NCI-H446 treated with DMSO at 0.1 percent for 48 hours (cell line): Measurements from ENCODE around the gene PSG6.
"Not testable (repeated sequence)": the region's sequence is repeated elsewhere in the genome, so short reads cannot be mapped to it uniquely, and the experiment has no call there.

Experiments used
- DNase-seq: peaks from one replicate; lab custom pipeline; 2025; lab: John Stamatoyannopoulos, UW

PSG6 gene

GRCh38 chr19:42917634-42918033 is at the start of gene PSG6:
Gene PSG6, minus strand, starts transcription at chr19:42917894. Its CDS starts 102 bp downstream, at chr19:42917792.
- DNase-seq: not testable (repeated sequence)

DNA sequence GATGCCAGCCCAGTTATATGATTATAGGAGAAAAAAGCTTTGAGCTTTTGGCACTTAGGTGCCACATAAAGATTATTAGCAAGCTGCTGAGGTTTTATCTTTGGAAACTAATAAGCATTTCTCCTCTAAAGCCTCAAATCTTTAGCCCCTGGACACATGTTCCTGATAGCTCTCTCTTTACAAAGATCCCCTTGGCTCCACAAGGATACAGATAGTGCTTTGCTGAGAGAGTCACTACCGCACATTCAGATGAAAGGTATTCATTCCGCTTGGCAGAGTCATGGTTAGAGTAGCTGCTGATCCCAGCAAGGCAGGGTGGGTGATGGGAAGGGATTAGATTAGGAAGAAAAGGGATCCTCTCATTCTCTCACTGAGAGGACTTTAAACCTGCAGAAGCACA is 47.5 kb upstream of the PSG6 start:
- no peak for DNase-seq

DNA sequence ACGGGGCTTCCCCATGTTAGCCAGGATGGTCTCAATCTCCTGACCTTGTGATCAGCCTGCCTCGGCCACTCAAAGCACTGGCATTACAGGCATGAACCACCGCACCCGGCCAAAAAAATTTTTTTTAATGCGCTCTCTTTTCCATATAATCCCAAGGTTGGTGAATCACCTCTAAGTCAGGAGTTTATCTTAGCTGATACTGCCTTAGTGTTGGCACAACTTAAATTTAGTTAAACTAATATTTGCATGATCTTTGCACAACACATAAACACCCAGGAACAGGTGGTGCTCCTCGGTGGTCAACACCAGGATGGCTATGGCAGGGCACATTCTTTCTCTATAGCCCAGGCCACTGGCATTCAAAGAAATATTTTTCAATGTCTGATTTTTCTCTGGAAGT is 43.4 kb upstream of the PSG6 start:
- DNase-seq: no peak

DNA sequence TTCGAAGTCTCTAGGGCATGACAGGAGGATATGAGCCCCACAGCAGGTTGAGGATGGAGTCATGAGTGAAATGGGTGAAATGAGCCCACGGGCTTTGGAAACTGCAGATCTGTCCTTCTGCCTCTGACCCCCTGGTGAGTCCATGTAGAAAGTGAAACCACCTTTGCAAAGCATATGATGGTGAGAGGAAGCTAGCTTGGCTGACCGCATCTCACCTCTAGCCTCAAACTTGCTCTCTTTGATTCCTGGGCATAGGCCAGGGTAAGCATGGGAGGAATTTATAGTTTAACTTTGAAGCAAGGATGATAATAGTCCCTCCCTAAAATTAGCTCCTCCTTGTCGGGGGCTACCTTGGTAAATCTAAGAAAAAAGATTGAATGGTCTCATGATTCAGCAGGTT is 34.4 kb upstream of the PSG6 start:
- DNase-seq: not testable (repeated sequence)

DNA sequence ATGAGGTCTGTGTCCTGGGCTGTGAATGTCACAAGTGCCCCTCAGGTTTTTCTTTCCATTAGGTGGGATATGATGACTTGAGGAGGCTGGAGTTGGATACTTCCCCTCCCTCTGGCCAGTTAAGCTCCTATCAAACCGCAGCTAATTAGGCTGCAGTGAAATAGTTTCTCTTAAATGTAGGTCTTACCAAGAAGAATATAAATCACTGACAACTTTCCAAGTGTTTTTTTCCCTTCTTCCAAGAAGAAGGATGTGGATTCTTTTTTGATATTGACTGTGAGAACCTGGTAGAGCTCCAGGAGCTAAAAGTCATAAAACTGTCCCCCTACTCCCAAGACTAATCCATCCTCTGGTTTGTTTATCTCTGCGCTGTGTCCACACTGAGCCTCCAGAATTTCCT is 33.8 kb upstream of the PSG6 start:
- not testable (repeated sequence) for DNase-seq

- DNase-seq: no peak
These were observed 24.6 kb upstream of the PSG6 start for GRCh38 chr19:42942187-42942789.

GRCh38 chr19:42937107-42937506 is 19.4 kb upstream of the PSG6 start, which contains the start of gene PSG7:
Gene PSG7, minus strand, starts transcription at chr19:42937207. Its CDS starts 131 bp downstream, at chr19:42937076.
- DNase-seq: not testable (repeated sequence)

- DNase-seq: not testable (repeated sequence)
These were observed 17.0 kb upstream of the PSG6 start for GRCh38 chr19:42934726-42935125.

GRCh38 chr19:42934183-42934582 is 16.5 kb upstream of the PSG6 start:
- not testable (repeated sequence) for DNase-seq

- DNase-seq: not testable (repeated sequence)
These were observed 15.7 kb upstream of the PSG6 start for GRCh38 chr19:42933412-42933811.

- not testable (repeated sequence) for DNase-seq
These were observed 14.9 kb upstream of the PSG6 start for GRCh38 chr19:42932485-42933101.

- DNase-seq: not testable (repeated sequence)
These were observed 12.5 kb upstream of the PSG6 start for GRCh38 chr19:42930214-42930613.

DNA sequence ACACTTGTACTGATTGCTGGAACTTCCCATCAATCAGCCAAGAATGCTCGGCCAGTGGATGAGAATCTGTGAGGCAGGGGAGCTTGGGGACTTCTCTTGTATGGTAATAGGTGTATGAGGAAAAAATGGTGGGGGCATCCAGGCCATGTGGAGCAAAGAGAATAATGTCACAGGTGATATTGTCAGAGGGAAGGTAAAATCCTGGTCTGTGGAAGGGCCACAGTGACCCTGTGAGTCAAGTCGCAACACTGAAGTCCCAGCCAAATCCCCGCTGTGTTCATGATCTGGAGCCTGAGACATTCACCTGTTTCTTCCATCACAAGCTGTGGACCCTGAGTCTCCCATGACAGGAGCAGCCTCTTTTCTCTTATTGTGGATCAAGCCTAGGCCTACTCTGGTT is 11.2 kb upstream of the PSG6 start:
- no peak for DNase-seq

DNA sequence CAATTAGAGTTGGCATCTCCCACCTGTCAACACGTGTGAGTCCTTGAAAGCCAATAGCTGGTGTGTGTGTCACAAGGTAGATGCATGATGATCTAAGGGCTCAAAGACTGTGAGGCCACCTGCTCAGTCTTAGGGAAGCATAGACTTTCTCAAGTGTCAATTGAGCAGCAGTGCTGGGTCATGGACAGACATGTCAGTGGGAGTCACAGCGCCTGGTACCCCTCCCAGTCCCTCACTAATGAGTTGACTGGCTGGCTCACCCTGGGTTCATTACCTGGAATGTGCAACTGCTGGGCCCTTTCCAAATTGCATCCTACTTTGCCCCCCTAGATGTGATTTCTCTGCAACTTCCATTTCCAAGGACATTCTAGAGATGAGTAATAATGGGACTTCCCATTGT is 9.1 kb upstream of the PSG6 start:
- DNase-seq: no peak

GRCh38 chr19:42923106-42923505 is 5.4 kb upstream of the PSG6 start:
- DNase-seq: not testable (repeated sequence)

DNA sequence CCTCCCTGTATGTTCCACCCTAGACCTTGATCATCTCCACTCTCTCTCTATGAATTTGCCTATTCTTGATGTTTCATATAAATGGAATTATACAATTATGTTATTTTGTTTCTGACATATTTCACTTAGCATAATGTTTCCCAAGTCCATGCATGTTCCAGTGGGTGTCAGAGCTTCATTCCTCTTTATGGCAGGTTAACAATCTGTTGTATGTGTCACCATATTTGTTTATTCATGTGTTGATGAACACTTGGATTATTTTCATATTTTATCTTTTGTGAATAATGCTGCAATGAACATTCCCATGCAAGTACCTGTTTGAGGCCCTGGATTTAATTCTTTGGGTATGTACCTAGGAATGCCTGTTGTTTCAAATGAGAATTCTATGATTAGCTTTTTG is 3.3 kb upstream of the PSG6 start:
- DNase-seq: not testable (repeated sequence)

- DNase-seq: no peak
These were observed 2.0 kb upstream of the PSG6 start for GRCh38 chr19:42919757-42920079.

DNA sequence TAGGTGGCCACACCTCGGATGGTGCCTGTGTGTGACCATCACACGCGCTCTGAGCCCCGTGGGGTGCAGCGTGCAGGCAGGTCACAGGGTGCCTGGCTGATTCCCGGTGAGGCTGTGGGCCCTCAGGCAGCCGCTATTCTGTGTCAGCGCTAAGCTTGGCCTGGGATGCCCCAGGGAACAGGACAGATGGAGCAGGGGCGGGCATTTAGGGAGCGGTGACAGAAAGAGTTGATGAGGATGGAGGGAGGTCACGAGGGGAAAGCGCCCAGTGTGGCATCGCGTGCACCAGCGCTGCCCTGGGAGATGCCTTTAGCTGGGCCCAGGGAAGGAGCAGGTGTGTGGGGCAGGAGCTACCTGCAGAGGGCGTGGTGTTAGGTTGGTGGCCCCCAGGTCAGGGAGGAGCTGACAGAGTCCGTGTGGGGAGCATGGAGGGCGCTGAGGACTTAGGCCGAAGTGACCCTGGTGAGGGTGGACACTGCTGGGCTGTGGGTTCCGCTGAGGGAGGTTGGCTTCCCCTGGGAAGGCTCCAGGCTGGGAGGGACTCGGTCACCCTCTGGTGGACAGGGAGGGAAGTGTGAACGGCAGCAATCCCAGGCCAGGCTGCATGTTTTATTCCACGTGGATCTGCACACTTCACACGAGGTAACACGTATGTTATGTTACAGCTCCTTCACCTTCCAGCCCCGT is 1.5 kb upstream of the PSG6 start:
- not testable (repeated sequence) for DNase-seq

DNA sequence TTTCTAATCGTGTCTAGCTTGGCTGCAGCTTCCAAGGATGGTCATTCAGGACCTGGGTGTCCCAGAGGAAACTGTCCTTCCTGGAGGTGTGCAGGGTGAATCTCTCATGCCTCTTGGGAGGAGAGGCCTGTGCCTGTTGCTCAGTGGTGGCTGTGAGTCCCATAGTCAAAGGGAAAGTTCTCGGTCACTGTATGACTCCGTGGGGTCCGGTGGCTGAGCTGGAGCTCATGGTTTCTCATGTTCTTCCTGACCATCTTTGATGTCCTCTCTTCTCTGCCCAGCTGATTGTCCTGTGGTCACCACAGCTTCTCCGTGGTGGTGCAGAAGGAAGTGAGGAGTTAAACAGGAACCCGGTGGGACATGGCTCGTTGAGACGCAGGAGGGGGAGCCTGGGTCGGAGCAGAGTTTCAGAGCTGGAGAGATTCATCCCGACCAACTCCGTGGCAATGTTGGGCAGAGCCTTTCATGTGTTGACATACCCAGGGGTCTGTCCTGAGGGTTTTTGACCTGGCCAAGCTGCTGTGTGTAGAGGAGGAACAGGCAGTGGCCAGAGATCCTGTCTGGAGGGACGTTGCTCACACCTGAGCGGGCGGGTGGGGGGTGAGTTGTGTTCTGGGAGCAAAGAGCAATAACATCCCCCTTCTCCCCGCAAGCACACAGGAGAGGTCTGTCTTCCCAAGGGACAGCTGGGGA is 829 bp upstream of the PSG6 start:
- DNase-seq: not testable (repeated sequence)

- not testable (repeated sequence) for DNase-seq
These were observed 763 bp downstream of the PSG6 start for GRCh38 chr19:42916931-42917330.

DNA sequence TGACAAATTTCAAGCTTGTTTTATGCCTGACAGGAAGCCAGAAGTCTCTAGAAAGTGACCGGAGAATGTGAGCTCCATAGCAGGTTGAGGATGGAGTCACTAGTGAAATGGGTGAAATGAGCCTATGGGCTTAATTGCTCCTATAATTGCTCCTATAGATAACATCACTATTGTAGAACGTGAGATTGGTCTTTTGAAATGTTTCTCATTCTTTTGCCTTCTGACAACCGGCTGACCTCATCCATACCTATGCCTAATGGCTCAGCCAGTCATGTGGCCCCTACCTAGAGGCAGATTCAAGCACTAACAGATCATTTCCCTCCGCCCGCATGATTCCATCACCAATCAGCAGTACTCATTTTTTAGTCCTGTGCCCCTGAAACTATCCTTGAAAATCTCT is 4.2 kb downstream of the PSG6 start:
- not testable (repeated sequence) for DNase-seq

DNA sequence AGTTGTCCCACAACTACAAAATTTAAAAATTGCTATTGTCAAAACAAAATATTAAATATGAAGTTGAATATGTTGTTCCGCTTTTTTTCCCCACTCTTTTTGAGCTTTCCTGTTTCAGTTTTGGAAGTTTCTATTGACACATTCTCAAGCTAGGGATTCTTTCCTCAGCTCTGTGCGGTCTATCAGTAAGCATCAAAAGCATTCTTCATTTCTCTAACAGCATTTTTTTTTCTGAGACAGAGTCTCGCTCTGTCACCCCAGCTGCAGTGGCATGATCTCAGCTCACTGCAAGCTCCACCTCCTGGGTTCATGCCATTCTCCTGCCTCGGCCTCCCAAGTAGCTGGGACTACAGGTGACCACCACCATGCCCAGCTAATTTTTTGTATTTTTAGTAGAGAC is 4.8 kb downstream of the PSG6 start:
- not testable (repeated sequence) for DNase-seq

GRCh38 chr19:42911731-42912130 is 6.0 kb downstream of the PSG6 start:
- not testable (repeated sequence) for DNase-seq
